Measurements from ENCODE around the gene STRN3.
A peak's percentile ranks its signal among the peaks of the same experiment; 100 is the strongest.
"Not testable (repeated sequence)": the region's sequence is repeated elsewhere in the genome, so short reads cannot be mapped to it uniquely, and the experiment has no call there.

STRN3 gene

GRCh38 chr14:30903285-30904124 lies 122.7 kb downstream of the STRN3 start:
- DNase-seq: no peak

- DNase-seq: not testable (repeated sequence)
Observed at GRCh38 chr14:30897121-30897520, 129.1 kb downstream of the STRN3 start.

- no peak for DNase-seq
Observed at GRCh38 chr14:30896435-30896834, 129.7 kb downstream of the STRN3 start.

GRCh38 chr14:30894923-30895515 lies 131.2 kb downstream of the STRN3 start:
- no peak for DNase-seq

GRCh38 chr14:30893819-30894218 lies 132.4 kb downstream of the STRN3 start:
- no peak for DNase-seq

GRCh38 chr14:30889244-30889594 lies 137.0 kb downstream of the STRN3 start:
- DNase-seq: no peak

- DNase-seq: no peak
Observed at GRCh38 chr14:30888480-30889243, 137.5 kb downstream of the STRN3 start.

GRCh38 chr14:30885840-30886740 lies 140.1 kb downstream of the STRN3 start:
- DNase-seq: no peak

- no peak for DNase-seq
Observed at GRCh38 chr14:30884901-30885300, 141.3 kb downstream of the STRN3 start.

GRCh38 chr14:30883508-30884294 lies 142.5 kb downstream of the STRN3 start:
- no peak for DNase-seq

GRCh38 chr14:30882431-30882830 lies 143.7 kb downstream of the STRN3 start:
- no peak for DNase-seq

GRCh38 chr14:30876692-30877091 lies 149.5 kb downstream of the STRN3 start:
- DNase-seq: no peak

GRCh38 chr14:30875788-30876053 lies 150.5 kb downstream of the STRN3 start:
- DNase-seq: no peak

- no peak for DNase-seq
Observed at GRCh38 chr14:30874999-30875787, 151.0 kb downstream of the STRN3 start.

- DNase-seq: peak; percentile 69 to 79
Observed at GRCh38 chr14:30874120-30874998, 151.8 kb downstream of the STRN3 start, which contains the start of gene COCH. COCH (plus strand) TSS chr14:30874559; CDS start chr14:30874939, 380 bp downstream.

- no peak for DNase-seq
Observed at GRCh38 chr14:30873308-30874119, 152.7 kb downstream of the STRN3 start.

GRCh38 chr14:30872602-30873001 lies 153.6 kb downstream of the STRN3 start:
- DNase-seq: no peak

- DNase-seq: no peak
Observed at GRCh38 chr14:30869551-30870155, 156.5 kb downstream of the STRN3 start.

- DNase-seq: no peak
Observed at GRCh38 chr14:30868736-30869135, 157.4 kb downstream of the STRN3 start.
